ENCODE results near the gene CDK15.

Gene CDK15

GRCh38 chr2:201938156-201938775, 131.9 kb downstream of the CDK15 start:
- DNase-seq (ENCODE audit: low read depth): no peak

GRCh38 chr2:201938781-201939180, 132.4 kb downstream of the CDK15 start:
- no peak for DNase-seq (ENCODE audit: low read depth)

- no peak for DNase-seq (ENCODE audit: low read depth)
These were observed 133.2 kb downstream of the CDK15 start for GRCh38 chr2:201939453-201939941.

- no peak for DNase-seq (ENCODE audit: low read depth)
These were observed 136.2 kb downstream of the CDK15 start for GRCh38 chr2:201942531-201942930.

Data from stimulated activated CD8-positive, alpha-beta memory T cell treated with anti-CD3 and anti-CD28 coated beads, Interleukin-15, amount 100 ng/mL, for 1 hour (primary cell).